ENCODE results near the gene HES7.

Gene HES7

DNA sequence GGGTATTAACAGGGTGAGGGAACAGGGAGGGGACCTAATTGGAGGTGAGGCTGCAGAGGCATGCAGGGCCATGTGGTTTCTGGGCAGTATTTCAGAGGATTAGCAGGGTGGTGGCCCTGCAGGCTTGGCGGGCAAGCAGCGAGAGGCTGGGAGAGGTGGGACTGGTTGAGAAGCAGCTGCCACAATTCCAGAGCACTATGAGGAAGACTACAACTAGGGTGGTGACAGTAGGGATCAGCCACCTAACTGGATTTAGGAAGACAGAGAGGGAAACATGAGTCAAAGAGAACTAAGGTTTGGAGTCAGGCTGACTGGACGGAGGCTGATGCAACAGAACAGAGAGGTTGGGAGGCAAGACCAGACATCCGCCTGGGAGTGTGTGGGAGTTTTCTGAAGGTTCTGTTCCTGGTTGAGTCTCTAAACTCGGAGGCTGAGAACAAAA is 17.9 kb downstream of the HES7 start:
- in situ Hi-C loops (cut with MboI; ENCODE audit: low sequenced_read_pairs) = no loop called here

DNA sequence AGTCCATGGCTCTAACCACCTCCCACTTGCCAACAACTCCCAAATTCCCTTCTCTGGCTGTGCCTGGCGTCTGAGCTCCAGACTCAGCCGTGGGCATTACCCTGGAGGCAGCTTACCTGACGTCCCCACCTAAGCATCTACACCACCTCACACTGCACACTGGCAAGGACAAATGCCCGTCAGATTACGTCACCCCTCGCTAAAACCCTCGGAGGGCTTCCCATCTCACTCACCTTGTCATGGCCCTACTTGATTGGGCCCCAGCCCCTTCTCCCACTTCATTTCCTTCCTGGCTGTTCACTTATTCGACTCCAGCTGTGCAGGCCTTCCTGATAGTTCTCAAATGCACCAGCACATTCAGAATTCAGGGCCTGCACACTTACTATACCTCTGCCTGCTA is 19.0 kb downstream of the HES7 start:
- in situ Hi-C loops (cut with MboI; ENCODE audit: low sequenced_read_pairs) = no loop called here

DNA sequence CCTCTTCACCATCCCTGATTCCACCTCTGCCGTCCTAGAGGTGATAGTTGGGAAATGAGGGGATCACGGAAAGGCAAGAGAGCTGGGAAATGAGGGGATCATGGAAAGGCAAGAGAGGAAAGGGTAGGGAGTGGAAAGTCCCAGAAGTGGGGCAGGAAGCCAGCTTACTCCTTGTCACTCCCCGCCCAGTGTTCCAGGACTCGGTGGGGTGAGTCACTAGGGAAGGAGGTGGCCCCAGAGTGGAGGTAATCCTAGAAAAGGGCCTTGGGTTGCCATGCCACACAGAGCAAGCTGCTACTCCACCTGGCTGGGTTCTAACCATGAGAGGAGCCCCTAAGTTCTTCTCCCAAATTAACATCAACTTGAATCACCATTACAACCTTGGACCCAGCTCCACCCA is 20.4 kb downstream of the HES7 start:
- in situ Hi-C loops (cut with MboI; ENCODE audit: low sequenced_read_pairs) = no loop called here

DNA sequence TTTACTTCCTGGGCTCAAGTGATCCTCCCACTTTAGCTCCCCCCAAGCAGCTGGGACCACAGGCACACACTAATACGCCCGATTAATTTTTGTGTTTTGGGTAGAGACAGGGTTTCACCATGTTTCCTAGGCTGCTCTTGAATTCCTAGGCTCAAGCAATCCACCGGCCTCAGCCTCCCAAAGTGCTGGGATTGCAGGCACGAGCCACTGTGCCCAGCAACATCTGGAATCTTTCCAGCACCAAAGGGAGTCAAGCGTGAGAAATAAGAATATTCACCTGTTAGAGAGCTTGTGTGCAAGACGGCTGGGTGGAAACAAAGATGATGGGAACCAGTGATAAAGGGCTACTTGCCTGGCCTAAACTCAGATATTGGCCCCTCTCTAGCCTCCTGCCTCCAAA is 22.2 kb downstream of the HES7 start:
- in situ Hi-C loops (cut with MboI; ENCODE audit: low sequenced_read_pairs) = no loop called here

DNA sequence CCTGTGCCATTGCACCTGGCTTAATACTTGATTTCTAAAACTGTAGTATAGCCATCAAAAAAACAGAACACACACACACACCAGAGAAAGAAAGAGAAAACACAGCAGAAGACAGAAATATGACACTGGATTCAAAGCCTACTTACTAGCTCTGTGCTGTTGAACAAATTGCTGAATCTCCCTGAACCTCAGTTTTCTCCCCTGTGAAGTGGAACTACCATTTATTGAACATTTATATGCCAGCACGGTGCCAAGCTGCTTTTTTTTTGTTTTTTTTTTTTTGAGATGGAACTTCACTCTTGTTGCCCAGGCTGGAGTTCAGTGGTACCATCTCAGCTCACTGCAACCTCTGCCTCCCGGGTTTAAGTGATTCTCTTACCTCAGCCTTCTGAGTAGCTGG is 23.1 kb downstream of the HES7 start:
- in situ Hi-C loops (cut with MboI; ENCODE audit: low sequenced_read_pairs) = no loop called here

DNA sequence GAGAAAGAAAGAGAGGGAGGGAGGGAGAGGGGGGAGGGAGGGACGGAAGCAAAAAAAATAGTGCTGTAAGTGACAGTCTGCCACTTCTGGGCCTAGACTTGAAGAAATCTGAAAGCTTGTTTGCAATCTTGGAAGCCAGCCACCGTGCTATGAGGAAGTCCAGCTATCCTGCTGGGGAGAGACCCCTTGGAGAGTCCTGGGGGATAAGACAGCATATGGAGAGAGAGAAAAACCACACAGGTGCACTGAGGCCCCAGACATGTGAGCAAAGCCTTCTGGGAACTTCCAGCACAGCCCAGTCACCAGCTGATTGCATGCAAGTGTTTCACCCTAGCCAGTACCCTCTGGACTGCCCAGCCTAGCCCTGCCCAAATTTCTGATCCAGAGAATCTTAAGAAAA is 23.8 kb downstream of the HES7 start:
- in situ Hi-C loops (cut with MboI; ENCODE audit: low sequenced_read_pairs) = no loop called here

DNA sequence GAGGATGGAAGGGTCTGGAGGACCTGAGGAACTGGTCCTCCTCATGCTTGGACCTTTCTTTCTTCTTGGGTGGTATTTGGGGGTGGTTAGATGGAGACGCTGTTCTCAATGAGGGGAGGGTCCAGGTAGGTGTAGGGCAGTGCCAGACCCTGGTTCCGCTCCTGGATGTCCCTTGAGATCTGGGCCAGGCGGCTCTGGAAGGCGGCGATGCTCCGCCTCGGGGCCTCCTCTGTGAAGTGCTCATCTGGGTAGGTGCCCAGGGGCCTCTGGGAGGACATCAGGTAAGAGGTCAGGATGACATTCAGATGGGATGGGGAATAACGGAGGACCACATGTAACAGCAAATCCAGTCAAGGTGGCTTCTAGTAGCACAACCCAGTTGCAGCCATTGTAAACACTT is 27.4 kb downstream of the HES7 start:
- in situ Hi-C loops (cut with MboI; ENCODE audit: low sequenced_read_pairs) = loop anchor here (25.0 kb wide), 1 partner anchor 641 kb away; the partner anchor contains the start of gene CCDC42

DNA sequence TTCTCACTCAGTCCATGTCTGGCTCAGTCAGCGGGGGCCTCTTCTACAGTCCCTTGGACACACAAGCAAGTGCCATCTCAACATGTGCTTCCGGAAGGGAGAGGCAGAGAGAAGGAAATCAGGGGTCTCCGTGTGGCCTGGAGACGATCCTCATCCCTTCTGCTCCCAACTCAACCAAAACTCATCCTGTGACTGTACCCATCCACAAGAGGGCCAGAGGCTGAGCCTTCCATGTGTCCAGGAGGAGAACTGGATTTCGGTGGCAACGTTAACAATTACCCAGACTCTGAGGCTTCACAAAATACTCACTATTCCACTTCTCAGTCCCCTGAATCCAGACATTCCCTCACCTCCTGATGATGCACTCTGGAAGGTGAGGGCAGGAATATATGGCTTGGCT is 28.5 kb downstream of the HES7 start:
- in situ Hi-C loops (cut with MboI; ENCODE audit: low sequenced_read_pairs) = loop anchor here (25.0 kb wide), 1 partner anchor 642 kb away; the partner anchor contains the start of gene CCDC42

DNA sequence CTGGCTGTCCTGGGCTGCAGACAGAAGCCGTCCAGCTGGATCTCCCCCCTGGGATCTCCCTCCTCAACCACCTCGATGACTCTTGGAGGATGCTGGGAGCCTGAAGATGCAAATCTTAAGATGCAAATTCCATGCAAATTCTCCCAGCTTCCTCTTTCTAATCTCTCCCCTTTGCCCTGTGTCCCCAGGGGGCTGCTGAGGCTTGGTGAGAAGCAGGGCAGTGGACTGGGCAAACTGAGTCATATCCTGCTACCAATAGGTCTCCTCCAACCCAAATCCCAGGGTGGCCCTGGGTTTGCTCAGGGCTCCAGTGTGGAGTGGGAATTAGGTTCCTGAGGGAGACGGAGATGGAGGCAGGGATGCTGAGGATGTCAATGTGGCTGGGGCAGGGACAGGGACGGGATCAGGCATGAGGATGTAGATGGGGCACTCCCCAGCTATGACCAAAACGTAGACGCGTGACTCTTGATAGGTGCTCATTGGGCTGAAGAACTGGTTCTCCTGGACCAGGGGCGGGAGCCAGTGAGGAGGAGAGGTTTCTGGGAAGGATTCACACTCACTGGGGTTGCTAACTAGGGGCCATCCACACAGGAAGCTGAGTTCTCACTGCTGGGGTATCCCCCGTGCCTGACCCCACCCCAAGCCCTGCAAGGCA is 32.7 kb downstream of the HES7 start:
- in situ Hi-C loops (cut with MboI; ENCODE audit: low sequenced_read_pairs) = loop anchor here (25.0 kb wide), 1 partner anchor 646 kb away; the partner anchor contains the start of gene CCDC42

DNA sequence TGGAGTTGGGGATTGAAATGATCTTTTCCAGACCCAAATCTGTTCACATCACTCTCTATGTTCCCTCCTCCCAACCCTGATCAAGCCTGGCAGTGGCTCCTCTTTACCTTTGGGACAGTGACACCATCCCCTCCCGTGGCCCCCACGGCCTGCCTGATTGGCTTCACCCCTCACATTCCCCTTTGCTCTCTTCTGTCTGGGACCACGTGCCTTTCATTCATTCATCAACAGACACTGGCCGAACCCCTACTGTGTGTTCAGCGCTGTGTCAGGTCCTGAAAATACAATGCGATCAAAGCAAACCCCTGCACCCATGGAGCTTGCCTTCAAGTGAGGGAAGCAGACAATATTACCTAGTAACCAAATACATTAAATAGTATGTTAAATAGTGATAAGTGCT is 34.2 kb downstream of the HES7 start:
- in situ Hi-C loops (cut with MboI; ENCODE audit: low sequenced_read_pairs) = loop anchor here (25.0 kb wide), 1 partner anchor 648 kb away; the partner anchor contains the start of gene CCDC42

DNA sequence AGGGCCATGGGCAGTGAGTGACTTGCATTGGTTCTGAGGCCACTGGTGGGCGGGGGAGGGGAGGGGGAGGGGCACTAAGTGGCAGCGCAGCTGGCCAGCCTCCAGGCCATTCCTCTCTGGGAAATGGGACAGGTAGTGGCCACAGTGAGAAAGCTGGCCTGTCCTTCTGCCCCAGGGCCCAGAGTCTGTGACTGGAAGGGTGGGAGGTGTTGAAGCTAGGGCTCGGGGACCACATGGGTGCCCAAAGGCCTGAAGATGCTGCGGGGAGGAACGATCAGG is 36.0 kb downstream of the HES7 start:
- in situ Hi-C loops (cut with MboI; ENCODE audit: low sequenced_read_pairs) = loop anchor here (25.0 kb wide), 1 partner anchor 649 kb away; the partner anchor contains the start of gene CCDC42

DNA sequence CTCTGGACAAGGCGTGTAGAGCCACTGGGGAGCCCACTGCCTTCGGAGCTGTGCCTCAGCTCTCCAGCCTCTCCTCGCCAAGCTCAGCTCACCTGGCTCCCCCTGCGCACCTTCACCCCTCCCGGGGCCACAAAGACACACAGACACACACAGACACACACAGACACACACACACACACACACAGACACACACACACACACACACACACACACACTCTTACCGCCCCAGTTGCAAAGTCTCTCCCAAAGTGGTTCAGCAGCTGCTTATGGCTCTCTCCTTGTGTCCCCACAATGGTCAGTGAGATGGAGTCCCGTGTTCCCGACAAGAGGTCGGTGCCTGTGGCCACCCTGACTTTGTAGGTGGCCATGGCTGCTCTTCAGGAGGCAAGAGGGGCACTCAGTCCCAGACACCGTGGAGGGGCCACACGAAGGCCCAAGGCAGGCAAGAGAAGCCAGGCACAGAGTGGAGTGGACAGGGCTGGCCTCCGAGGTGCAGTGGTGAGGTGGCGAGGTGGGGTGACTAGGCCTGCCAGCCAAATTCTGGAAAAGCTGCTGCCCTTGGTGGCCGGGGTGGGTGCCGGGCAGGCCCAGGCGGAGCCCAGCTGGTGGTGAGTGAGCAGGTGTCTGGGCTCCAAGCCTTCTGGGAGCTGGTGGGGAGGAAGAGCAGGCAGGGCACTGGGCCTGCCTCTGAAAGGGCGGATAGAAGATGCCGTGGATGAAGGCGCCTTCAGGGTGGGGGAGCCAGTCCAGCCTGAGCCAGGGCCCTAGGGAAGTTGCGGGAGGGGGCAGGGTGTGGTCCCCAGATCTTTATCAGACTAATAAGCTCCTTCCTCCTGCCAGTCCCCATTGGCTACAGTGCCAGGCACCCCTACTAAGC is 36.6 kb downstream of the HES7 start, which contains the start of gene ALOX12B:
Gene ALOX12B, minus strand, starts transcription at position 642 of the 877 bp plus-strand sequence. Its CDS starts 274 bp downstream, at position 368.
- in situ Hi-C loops (cut with MboI; ENCODE audit: low sequenced_read_pairs) = loop anchor here (25.0 kb wide), 1 partner anchor 650 kb away; the partner anchor contains the start of gene CCDC42

DNA sequence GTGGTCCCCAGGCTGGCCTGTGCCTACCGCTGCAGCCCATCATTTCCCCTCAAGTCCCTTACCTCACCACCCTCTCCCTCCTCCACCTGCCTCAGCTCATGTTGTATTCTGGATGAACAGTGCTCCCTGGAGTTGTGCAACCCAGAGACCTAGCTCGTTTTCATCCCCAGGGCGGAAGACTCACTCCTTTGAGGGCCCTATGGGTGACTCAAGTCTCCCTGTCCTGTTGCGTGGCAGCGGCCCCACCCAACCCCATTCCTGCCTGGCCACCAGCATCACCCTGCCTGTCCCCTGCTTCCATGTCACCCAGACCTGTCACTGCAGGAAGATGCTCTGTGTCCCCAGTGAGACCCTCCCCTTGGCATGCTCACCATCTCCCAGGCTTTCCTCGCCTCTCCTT is 39.7 kb downstream of the HES7 start:
- in situ Hi-C loops (cut with MboI; ENCODE audit: low sequenced_read_pairs) = loop anchor here (25.0 kb wide), 1 partner anchor 653 kb away; the partner anchor contains the start of gene CCDC42

DNA sequence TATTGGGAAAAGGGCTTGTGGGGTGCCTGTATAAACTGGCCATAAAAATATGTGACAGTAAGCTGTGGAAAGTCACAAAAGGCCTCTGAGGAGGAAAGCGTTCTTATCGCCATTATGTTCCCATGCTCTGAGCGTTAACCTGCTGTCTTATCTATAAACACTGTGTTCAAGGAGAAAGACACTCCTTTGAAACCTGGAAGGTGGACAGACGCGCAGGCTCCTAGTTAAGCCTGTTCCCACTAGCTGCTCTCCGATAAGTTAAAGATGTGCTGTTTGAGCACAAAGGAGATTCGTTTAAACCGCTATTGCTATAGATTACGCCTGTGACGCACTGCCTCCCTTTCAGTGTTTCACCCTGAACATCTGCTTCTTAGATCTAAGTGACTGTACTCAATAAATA is 41.6 kb downstream of the HES7 start:
- in situ Hi-C loops (cut with MboI; ENCODE audit: low sequenced_read_pairs) = loop anchor here (25.0 kb wide), 1 partner anchor 655 kb away; the partner anchor contains the start of gene CCDC42

DNA sequence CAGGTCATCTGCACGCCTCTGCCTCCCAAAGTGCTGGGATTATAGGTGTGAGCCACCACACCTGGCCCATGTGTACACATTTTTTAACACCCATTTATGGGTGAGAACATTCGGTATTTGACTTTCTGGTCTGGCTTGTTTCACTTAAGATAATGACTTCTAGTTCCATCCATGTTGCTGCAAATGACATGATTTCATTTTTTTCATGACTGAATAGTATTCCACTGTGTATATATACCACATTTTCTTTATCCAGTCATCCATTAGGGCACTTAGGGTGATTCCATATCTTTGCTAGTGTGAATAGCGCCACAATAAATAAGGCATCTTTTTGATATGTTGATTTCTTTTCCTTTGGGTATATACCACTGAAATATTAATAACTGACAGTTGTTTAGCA is 42.0 kb downstream of the HES7 start:
- in situ Hi-C loops (cut with MboI; ENCODE audit: low sequenced_read_pairs) = loop anchor here (25.0 kb wide), 1 partner anchor 655 kb away; the partner anchor contains the start of gene CCDC42

DNA sequence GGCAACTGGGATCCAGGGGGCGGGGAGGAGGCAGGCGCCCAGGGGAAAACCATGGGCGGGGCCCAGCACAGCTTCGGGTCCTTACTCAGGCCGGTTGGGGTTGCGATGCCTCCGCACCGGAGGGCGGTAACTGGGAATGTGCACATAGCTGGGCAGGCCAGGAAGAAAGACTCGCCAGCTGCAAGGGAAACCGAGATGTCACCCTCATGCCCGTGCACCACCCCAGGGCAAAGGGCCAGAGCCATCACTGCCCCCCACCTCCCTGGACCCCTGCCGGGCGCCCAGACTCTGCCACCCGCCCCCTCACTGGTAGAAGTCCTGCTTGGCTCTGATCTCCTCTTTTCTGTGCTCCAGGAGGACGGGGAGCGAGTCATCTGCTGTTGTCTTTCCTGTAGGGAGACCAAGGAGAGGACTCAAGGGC is 43.1 kb downstream of the HES7 start:
- in situ Hi-C loops (cut with MboI; ENCODE audit: low sequenced_read_pairs) = loop anchor here (25.0 kb wide), 1 partner anchor 656 kb away; the partner anchor contains the start of gene CCDC42

DNA sequence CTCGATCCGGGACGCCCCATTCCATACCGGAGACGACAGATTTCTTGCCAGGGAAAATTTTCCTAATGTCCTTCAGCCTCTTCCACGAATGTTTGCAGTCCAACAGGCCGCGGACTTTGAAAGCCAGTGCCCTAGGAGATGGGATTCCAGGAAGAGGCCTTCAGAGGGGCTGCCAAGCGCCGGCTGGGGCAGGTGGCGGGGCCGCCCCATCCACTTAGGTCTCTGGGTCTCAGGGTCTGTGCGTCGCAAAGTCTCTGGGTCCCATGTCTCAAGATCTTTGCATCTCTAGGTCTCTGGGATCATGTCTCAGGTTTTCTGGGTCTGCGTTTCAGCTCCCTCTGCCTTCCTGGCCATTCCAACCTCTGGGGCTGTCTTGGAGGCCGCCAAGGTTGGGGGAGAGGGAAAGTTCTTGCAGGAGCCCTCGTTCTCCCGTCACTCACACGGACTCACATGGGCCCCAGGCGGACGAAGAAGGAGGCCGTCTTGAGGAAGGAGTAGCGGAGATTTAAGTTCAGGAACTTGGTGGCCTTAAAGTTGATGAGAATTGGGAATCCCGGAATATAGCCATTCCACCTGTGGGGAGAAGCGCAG is 43.6 kb downstream of the HES7 start:
- in situ Hi-C loops (cut with MboI; ENCODE audit: low sequenced_read_pairs) = loop anchor here (25.0 kb wide), 1 partner anchor 657 kb away; the partner anchor contains the start of gene CCDC42

DNA sequence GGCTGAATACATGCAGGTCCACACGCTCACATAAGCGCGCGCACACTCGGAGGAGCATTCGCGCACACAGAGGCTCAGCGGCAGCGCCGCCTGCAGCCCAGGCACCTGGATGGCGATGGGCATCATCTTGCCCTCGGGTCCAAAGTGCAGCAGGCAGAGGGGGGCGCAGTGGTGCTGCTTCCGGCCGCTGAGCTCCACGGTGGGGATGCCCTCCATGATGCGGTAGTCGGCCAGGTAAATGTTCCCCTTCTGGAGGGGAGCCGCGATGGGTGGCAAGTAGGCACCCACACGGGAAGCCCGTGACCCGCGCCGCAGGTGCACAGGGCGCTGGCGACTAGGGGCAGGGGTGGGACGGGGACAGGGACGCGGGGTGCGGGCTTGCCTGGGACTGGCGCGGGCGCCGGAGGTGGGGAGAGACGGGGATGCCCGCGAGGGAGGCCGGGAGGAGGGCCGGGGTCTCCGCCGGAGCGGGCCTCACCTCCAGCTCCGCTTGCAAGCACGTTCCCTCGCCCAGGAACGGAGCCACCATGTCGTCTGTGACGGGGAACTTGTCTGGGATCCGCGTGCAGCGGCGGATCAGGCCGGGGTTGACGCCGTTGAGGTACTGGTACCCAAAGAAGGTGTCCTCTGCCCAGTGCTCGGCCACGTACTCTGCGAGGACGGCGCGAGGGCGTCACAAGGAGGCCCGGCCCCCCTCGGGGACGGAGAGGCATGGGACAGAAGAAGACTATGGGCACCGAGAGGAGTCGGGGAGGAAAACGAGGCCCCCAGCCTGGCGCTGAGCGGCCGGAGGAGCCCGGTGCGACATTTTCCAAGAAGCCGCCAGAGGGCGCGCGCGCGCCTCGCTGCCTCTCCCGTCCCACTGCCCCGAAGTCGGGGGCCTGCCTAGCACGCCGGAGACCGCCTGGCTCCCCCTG is 44.4 kb downstream of the HES7 start:
- in situ Hi-C loops (cut with MboI; ENCODE audit: low sequenced_read_pairs) = loop anchor here (25.0 kb wide), 1 partner anchor 658 kb away; the partner anchor contains the start of gene CCDC42

DNA sequence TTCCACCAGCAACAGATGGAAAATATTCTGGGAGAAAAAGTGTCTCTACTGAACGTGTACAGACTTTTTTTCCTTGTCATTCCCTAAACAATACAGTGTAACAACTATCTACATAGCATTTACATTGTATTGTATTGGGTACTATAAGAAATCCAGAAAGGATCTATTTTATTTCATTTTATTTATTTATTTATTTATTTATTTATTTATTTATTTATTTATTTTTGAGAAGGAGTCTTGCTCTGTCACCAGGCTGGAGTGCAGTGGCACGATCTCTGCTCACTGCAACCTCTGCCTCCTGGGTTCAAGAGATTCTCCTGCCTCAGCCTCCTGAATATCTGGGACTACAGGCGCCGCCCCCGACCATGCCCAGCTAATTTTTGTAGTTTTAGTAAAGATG is 46.0 kb downstream of the HES7 start:
- in situ Hi-C loops (cut with MboI; ENCODE audit: low sequenced_read_pairs) = loop anchor here (25.0 kb wide), 1 partner anchor 659 kb away; the partner anchor contains the start of gene CCDC42

Measured in HL-60/S4 (cell line).